Central memory CD8-positive, alpha-beta T cell (primary cell): ENCODE results near the gene PTAR1.

ENCODE experiments used
- ATAC-seq: fragments of 150-1000 bp; cut with Tn5 transposase; replicated peaks from 2 replicates; pipeline ENCODE4 v1.10.0; 2022; ENCODE audit warnings: mild to moderate bottlenecking, moderate FRiP score, moderate number of reproducible peaks; ENCODE audit not compliant: poor library complexity, severe bottlenecking; ENCODE audit errors: extremely low read depth
- DNase-seq, 2 donors: peaks; one replicate each; pipeline ENCODE4 v3.0.0; 2021; ENCODE audit warnings: low spot score in 2 of 2
- H3K27ac Mint-ChIP-seq: one replicate; pipeline ENCODE4 v1.8.0; 2022; ENCODE audit warnings: low read depth, mild to moderate bottlenecking, moderate library complexity, mixed read lengths
- H3K27me3 Mint-ChIP-seq: one replicate; pipeline ENCODE4 v1.8.0; 2022; ENCODE audit warnings: mixed read lengths
- H3K36me3 Mint-ChIP-seq: one replicate; pipeline ENCODE4 v1.8.0; 2022; ENCODE audit warnings: mild to moderate bottlenecking, moderate library complexity, mixed read lengths; ENCODE audit not compliant: insufficient read depth
- H3K4me1 Mint-ChIP-seq: one replicate; pipeline ENCODE4 v1.8.0; 2022; ENCODE audit warnings: mixed read lengths
- H3K4me3 Mint-ChIP-seq: one replicate; pipeline ENCODE4 v1.8.0; 2022; ENCODE audit warnings: mild to moderate bottlenecking, moderate library complexity, mixed read lengths
- H3K9me3 Mint-ChIP-seq: one replicate; pipeline ENCODE4 v1.8.0; 2022; ENCODE audit warnings: mixed read lengths

PTAR1 gene

DNA sequence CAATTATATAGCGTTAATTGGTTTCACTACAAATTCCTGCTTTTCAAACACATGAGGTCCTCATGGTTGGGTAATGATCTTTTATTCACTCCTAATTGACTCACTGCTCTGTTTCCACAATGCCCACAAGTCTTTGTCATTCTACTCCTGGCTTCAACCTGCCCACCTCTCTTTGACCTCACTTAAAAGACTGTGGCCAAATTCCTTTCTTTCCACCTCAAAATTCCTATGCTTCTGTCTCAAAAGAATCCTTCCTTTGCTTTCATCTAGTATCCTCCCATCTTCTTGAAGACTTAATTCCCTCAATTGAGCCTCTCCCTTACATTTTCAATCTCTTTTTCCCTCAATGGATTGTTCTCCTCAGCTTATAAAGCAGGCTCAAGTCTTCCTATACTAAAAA is 92.5 kb downstream of the PTAR1 start:
- Mint-ChIP-seq H3K27ac (no peak overlapping the region), H3K27me3 (peaks cover 28% of the 10 kb centered on the region), H3K9me3 (no peaks in the 10 kb centered on the region), H3K4me3 (no peak overlapping the region), H3K36me3 (no peaks in the 10 kb centered on the region), H3K4me1 (no peaks in the 10 kb centered on the region)
- ATAC-seq (no peak), DNase-seq (no peak)

DNA sequence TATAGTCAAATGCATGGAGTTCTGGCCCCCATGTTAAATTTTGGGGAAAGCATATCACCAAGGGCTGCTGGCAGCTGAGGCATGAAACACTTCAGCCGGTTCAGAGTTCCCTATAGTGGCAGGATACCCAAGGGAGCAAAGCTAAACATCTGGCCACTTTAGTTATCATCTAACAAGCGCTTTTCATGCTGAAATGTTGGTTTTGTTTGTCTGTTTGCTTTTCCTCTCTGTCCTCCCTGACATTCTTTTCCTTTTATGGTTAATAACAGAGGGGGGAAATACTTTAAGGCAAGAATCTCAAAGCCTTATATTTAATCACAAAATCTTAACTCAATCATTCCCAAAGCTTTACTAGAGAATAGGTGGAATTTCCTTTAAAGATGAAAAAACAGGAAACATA is 99.5 kb downstream of the PTAR1 start:
- H3K27me3 Mint-ChIP-seq = peaks cover 49% of the 10 kb centered on the region
- no peak for DNase-seq
- no peaks in the 10 kb centered on the region for H3K9me3 Mint-ChIP-seq

More for the DNA sequence above, 99.5 kb downstream of the PTAR1 start:
- Mint-ChIP-seq H3K4me1 (no peaks in the 10 kb centered on the region), H3K36me3 (no peaks in the 10 kb centered on the region), H3K4me3 (no peak overlapping the region), H3K27ac (no peak overlapping the region)
- ATAC-seq = no peak
